Tibial nerve (tissue), 3 donors: ENCODE results near the gene LAIR2.

Experiments used
- CTCF ChIP-seq, 5 experiments: fragments of 200-600 bp in 3 of 5; fragments of 450-650 bp in 2 of 5; sonication (generic) in 3 of 5; IDR thresholded peaks; one replicate each; pipeline ENCODE4 v1.5.1; 2016 to 2019; ENCODE audit warnings: antibody characterized with exemption in 5 of 5, mild to moderate bottlenecking in 3 of 5, moderate library complexity in 2 of 5
- POLR2A ChIP-seq, 2 donors: fragments of 450-650 bp; IDR thresholded peaks; one replicate each; pipeline ENCODE4 v1.6.1; 2017; ENCODE audit warnings: antibody characterized with exemption in 2 of 2, mild to moderate bottlenecking in 2 of 2, moderate library complexity in 2 of 2

- TF ChIP-seq CTCF (IDR thresholded peaks at IDR 0.05) (no peak), POLR2A (IDR thresholded peaks at IDR 0.05) (no peak)
These were observed 52.3 kb downstream of the LAIR2 start for GRCh38 chr19:54554896-54555295.
